Measurements from ENCODE around the gene CYB561D1. TPM values are rescaled to one million over a fixed set of nuclear protein-coding genes. Genes with fewer than 3 reads are reported as not detected.
A peak's percentile ranks its signal among the peaks of the same experiment; 100 is the strongest.

CYB561D1 gene
- total RNA-seq, 4 donors from 2014 or later: 1.8 to 11.0 (median 8.4) TPM

GRCh38 chr1:109483672-109484518 is 10.0 kb upstream of the CYB561D1 start, which contains the start of gene ATXN7L2:
Gene ATXN7L2, plus strand, starts transcription at chr1:109483905. Its CDS starts 49 bp downstream, at chr1:109483954.
- Histone ChIP-seq H3K4me1 (peaks cover 0 to 11% of the 10 kb centered on the region in 2 donors), H3K9me3 (no peaks in the 10 kb centered on the region), H3K27me3 (peaks cover 0 to 4% of the 10 kb centered on the region in 2 donors), H3K36me3 (no peaks in the 10 kb centered on the region), H3K4me3 (peak within 1 kb of the TSS; percentile 63 to 92), H3K27ac (peak within 1 kb of the TSS; percentile 95 to 99)
- TF ChIP-seq POLR2A (IDR thresholded peaks at IDR 0.05) (peak; percentile 43 to 77), CTCF (IDR thresholded peaks at IDR 0.05) (peak in 2 of 4 experiments; percentile 15 to 19)
- DNase-seq: peak; percentile 92 to 94
- intact Hi-C loops (cut with DNase I; ENCODE audit: low total_unique reads): loop anchor here (10.0 kb wide), 1 partner anchor 59 kb away; the partner anchor contains the start of gene PSMA5

- TF ChIP-seq CTCF (IDR thresholded peaks at IDR 0.05): no peak
- no peaks in the 10 kb centered on the region for H3K36me3 ChIP-seq
- H3K4me3 ChIP-seq: peak overlapping the region; percentile 63 to 92
- H3K27me3 ChIP-seq: peaks cover 0 to 4% of the 10 kb centered on the region in 2 donors
- H3K9me3 ChIP-seq: no peaks in the 10 kb centered on the region
- peaks cover 0 to 11% of the 10 kb centered on the region in 2 donors for H3K4me1 ChIP-seq
- intact Hi-C loops (cut with DNase I; ENCODE audit: low total_unique reads): loop anchor here (10.0 kb wide), 1 partner anchor 60 kb away; the partner anchor contains the start of gene PSMA5
- peak overlapping the region; percentile 95 to 99 for H3K27ac ChIP-seq
- DNase-seq: no peak
These were observed 9.3 kb upstream of the CYB561D1 start for GRCh38 chr1:109484519-109484975.

GRCh38 chr1:109485001-109485400 is 8.9 kb upstream of the CYB561D1 start:
- intact Hi-C loops (cut with DNase I; ENCODE audit: low total_unique reads): loop anchor here (10.0 kb wide), 1 partner anchor 60 kb away; the partner anchor contains the start of gene PSMA5
- DNase-seq: no peak
- Histone ChIP-seq H3K9me3 (no peaks in the 10 kb centered on the region), H3K4me1 (peaks cover 0 to 11% of the 10 kb centered on the region in 2 donors), H3K36me3 (no peaks in the 10 kb centered on the region), H3K4me3 (peak overlapping the region in 1 of 2 donors; percentile 92), H3K27ac (no peak overlapping the region), H3K27me3 (peaks cover 0 to 4% of the 10 kb centered on the region in 2 donors)
- TF ChIP-seq CTCF (IDR thresholded peaks at IDR 0.05) (no peak), POLR2A (IDR thresholded peaks at IDR 0.05) (no peak)

GRCh38 chr1:109487261-109487660 is 6.6 kb upstream of the CYB561D1 start:
- Histone ChIP-seq H3K9me3 (no peaks in the 10 kb centered on the region), H3K4me1 (peaks cover 0 to 11% of the 10 kb centered on the region in 2 donors), H3K36me3 (no peaks in the 10 kb centered on the region), H3K27ac (no peak overlapping the region), H3K27me3 (peaks cover 0 to 4% of the 10 kb centered on the region in 2 donors), H3K4me3 (no peak overlapping the region)
- no peak for DNase-seq
- intact Hi-C loops (cut with DNase I; ENCODE audit: low total_unique reads): loop anchor here (10.0 kb wide), 1 partner anchor 62 kb away; the partner anchor contains the start of gene PSMA5
- TF ChIP-seq CTCF (IDR thresholded peaks at IDR 0.05) (no peak), POLR2A (IDR thresholded peaks at IDR 0.05) (no peak)

GRCh38 chr1:109488201-109488600 is 5.7 kb upstream of the CYB561D1 start:
- H3K4me3 ChIP-seq: no peak overlapping the region
- TF ChIP-seq POLR2A (IDR thresholded peaks at IDR 0.05) (no peak), CTCF (IDR thresholded peaks at IDR 0.05) (no peak)
- no peaks in the 10 kb centered on the region for H3K36me3 ChIP-seq
- H3K4me1 ChIP-seq: peaks cover 0 to 7% of the 10 kb centered on the region in 2 donors
- no peak overlapping the region for H3K27ac ChIP-seq
- intact Hi-C loops (cut with DNase I; ENCODE audit: low total_unique reads): loop anchor here (10.0 kb wide), 1 partner anchor 63 kb away; the partner anchor contains the start of gene PSMA5
- no peak for DNase-seq
- H3K27me3 ChIP-seq: peaks cover 0 to 4% of the 10 kb centered on the region in 2 donors
- no peaks in the 10 kb centered on the region for H3K9me3 ChIP-seq
